Dedifferentiated amniotic fluid mesenchymal stem cell (primary cell): Measurements from ENCODE around the gene NDRG2.
A peak's percentile ranks its signal among the peaks of the same experiment; 100 is the strongest.

ENCODE experiments used
- DNase-seq: peaks from one replicate; pipeline ENCODE4 v3.0.0-alpha.2; 2016; ENCODE audit errors: extremely low spot score

Gene NDRG2

GRCh38 chr14:21033133-21033698, 8.4 kb upstream of the NDRG2 start:
- no peak for DNase-seq

GRCh38 chr14:21032326-21033132, 7.7 kb upstream of the NDRG2 start:
- no peak for DNase-seq

- no peak for DNase-seq
Observed at GRCh38 chr14:21030531-21030930, 5.7 kb upstream of the NDRG2 start.

- no peak for DNase-seq
Observed at GRCh38 chr14:21029917-21030316, 5.1 kb upstream of the NDRG2 start, which contains the start of gene TPPP2. TPPP2 (plus strand) TSS chr14:21030217; CDS start chr14:21030582, 365 bp downstream.

- DNase-seq: no peak
Observed at GRCh38 chr14:21026988-21027315, 2.1 kb upstream of the NDRG2 start.

- no peak for DNase-seq
Observed at GRCh38 chr14:21026274-21026987, 1.6 kb upstream of the NDRG2 start.

- no peak for DNase-seq
Observed at GRCh38 chr14:21025371-21026273, 761 bp upstream of the NDRG2 start.

- DNase-seq: no peak
Observed at GRCh38 chr14:21023817-21024584, 860 bp downstream of the NDRG2 start.

GRCh38 chr14:21023174-21023573, 1.7 kb downstream of the NDRG2 start:
- no peak for DNase-seq

- DNase-seq: no peak
Observed at GRCh38 chr14:21022686-21023085, 2.2 kb downstream of the NDRG2 start.

GRCh38 chr14:21020977-21021545, 3.8 kb downstream of the NDRG2 start:
- no peak for DNase-seq

- DNase-seq: no peak
Observed at GRCh38 chr14:21019366-21019765, 5.5 kb downstream of the NDRG2 start.

- DNase-seq: no peak
Observed at GRCh38 chr14:21018781-21019180, 6.1 kb downstream of the NDRG2 start.

- DNase-seq: no peak
Observed at GRCh38 chr14:21018286-21018685, 6.6 kb downstream of the NDRG2 start.

GRCh38 chr14:21017528-21018245, 7.2 kb downstream of the NDRG2 start:
- DNase-seq: no peak

- no peak for DNase-seq
Observed at GRCh38 chr14:21016413-21017190, 8.3 kb downstream of the NDRG2 start.

- DNase-seq: no peak
Observed at GRCh38 chr14:21015312-21015711, 9.5 kb downstream of the NDRG2 start.

- DNase-seq: peak; percentile 82
Observed at GRCh38 chr14:21014761-21015190, 10.1 kb downstream of the NDRG2 start.

- DNase-seq: no peak
Observed at GRCh38 chr14:21011136-21011535, 13.7 kb downstream of the NDRG2 start.
